HPDE6-E6E7 (cell line): ENCODE data around the gene ZNF462.
"Not testable (repeated sequence)": the region's sequence is repeated elsewhere in the genome, so short reads cannot be mapped to it uniquely, and the experiment has no call there.

Source experiments
- DNase-seq: peaks from one replicate; pipeline ENCODE4 v3.0.0; 2011; ENCODE audit warnings: missing footprints; ENCODE audit errors: extremely low spot score

The ZNF462 gene

DNA sequence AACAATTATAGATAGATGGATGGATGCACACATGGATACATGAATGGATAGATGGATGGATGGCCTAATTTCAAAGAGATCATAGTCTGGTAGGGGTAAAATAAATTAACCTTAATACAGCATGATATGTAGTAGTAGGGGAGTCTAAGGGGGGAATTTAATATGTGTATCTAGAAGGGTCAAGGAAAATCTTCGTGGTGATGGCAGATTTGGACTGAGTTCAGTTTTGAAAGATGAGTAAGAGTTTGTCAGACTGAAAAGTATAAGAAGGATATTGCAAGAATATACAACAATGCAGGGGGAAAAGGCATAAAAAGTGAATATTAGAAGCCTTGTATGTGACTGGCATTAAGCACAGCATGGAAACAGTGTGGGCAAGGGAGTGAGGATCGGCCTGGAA, 98.7 kb downstream of the ZNF462 start:
- DNase-seq = no peak

DNA sequence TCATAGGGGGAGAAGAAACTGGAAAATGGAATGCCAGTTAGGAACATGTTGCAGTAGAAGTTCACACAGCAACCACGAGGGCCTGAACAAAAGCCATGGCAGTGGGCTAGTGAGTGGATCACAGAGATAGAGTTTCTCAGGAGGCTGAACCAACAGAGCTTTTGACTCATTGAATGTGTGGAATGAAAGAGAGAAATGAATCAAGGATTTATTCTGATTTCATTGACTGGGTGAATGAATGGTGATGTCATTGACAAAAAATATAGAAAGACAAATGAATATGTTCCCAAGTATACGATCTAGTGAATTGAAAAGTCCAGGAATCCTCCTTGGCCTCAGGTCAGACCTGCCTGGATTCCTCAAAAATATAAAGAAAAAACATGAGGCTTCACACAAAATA, 99.2 kb downstream of the ZNF462 start:
- DNase-seq = no peak

DNA sequence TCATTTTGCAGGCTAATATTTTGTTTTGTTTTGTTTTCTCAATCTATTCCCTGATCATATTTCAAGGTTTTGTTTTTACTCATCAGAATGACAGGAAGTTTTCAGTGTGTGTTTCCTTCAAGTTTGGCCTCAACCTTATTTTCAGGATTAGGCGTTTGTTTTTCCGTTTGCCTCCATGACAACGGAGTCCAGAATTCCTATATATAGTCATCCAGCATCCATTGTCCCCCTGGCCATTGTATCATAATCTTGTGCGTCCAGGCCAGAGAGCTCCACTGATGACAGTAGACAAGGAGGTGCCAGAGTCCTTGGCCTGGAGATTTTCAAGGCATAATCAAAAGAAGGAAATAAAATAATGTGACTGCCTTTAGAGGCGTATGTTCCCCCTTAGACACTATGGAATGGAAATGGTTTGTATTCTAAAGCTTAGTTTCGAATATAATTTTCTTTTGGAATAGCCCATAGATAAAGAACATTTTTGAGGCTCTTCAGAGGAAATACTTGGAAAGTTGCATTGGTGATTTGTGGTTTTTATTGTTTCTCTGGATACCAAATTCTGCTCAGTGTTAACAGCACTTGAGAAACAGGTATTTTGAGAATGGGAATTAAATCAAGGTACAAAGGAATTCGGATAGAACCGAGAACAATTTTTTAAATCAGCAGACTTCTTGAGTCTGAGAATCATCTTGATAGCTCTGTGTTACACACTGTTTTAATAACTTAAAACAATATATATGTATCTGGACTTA, 99.8 kb downstream of the ZNF462 start:
- DNase-seq = no peak

GRCh38 chr9:106963684-106964083, 100.7 kb downstream of the ZNF462 start:
- DNase-seq = no peak

- no peak for DNase-seq
Observed at GRCh38 chr9:106964329-106964728, 101.4 kb downstream of the ZNF462 start.

DNA sequence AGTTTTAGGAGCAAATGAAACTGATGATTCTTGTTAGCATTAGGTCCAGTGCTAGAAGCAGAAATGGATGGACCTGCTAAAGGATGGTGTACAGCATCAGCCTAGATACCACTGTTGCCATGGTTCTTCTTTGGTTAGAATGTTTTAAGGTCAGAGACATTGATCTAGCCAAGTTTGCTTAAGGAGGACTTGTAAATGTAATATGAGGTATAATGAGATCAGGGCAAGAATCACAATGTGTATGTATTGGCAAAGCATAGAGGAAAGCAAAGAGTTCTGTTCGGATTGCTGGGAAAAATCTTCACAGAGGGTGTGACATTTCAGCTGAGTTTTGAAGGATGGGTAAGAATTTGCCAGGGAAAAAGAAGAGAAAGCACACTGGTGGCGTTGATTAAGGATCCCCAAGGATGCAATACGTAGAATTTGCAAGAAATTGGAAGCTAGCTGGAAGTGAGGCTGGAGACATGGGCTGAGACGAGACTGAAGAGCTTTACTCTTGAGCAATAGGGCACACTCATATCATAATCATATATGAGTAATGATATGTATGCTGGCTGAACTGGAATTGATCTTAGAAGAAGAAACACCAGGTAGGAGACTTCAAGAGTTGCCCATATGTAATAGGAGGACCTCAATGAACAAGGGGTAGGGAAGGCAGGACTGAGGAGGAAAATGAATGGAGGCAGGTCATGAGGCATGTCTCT, 102.0 kb downstream of the ZNF462 start:
- DNase-seq = peak; percentile 49

- DNase-seq = no peak
Observed at GRCh38 chr9:106966481-106966880, 103.5 kb downstream of the ZNF462 start.

GRCh38 chr9:106969696-106970095, 106.7 kb downstream of the ZNF462 start:
- no peak for DNase-seq

DNA sequence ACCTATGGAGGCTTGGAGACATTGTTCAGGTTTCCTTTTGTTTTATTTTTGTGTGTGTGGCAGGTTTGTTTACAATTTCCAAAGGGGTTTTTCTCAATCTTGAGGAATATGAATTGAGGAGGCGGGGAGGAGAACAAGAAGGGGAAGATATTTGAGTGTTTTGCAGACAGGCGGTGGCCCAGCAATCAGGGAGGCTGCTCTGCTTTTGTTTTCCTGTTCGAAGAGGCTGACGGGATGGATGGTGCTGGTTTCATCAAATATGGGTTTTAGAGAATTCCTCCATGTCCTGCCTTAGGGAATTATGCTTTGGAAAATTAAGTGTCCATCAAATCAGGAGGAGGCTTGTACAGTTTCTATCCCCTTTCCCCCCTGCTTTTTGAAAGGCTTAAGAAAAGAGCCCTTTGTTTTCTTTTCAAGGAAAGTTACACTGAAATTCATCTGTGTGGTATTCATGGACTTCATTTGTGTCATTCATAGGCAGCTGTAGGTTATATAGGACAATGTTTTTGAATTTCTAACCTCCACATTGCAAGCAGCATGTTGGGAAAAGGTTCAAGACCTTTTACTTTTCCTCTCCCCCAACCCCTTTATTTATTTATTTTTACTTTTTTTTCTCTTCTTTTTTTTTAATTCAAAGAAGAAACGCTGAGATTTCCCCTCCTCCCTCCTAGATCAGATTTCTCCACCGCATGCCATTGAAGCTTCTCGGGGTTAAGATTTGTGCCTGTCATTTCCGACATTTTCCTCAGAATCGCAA, 107.4 kb downstream of the ZNF462 start:
- DNase-seq = no peak

DNA sequence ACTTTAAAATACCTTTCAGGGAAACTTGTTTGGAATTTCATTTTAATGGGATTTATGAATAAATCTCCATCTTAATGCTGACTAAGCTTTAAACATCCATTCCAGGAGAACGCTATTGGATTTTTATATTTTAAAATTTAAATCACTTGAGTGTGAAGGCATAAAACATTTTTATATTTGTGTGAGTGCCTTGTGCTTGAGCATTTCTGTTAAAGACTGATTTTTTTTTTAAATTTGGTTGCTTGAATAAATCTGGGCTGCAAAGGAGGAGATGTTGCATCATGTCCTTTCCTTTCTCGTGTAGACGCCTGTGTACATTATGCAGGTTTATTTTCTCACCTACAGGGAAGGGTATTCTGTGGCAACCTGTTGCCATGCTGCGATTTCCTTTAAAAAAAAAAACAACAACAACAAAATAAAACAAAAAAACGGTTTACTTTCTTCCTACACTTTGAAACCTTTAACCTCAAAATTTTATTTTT, 108.1 kb downstream of the ZNF462 start:
- DNase-seq = no peak

DNA sequence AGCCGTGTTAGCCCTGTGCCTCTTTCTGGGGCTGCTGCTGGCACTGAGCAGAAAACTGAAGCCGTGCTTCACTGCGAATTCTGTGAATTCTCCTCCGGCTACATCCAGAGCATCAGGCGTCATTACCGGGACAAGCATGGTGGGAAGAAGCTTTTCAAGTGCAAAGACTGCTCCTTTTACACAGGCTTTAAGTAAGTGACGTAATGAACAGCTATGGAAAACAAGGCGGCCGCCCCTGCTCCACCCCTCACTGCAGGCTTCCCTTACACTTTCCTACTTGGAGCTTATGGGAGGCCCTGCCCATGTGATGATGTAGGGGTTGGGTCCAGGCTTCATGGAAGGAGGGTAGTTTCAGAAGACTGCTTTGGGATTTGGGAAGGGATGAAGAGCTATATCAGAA, 109.1 kb downstream of the ZNF462 start:
- DNase-seq = no peak

GRCh38 chr9:106974341-106974740, 111.4 kb downstream of the ZNF462 start:
- DNase-seq = no peak

DNA sequence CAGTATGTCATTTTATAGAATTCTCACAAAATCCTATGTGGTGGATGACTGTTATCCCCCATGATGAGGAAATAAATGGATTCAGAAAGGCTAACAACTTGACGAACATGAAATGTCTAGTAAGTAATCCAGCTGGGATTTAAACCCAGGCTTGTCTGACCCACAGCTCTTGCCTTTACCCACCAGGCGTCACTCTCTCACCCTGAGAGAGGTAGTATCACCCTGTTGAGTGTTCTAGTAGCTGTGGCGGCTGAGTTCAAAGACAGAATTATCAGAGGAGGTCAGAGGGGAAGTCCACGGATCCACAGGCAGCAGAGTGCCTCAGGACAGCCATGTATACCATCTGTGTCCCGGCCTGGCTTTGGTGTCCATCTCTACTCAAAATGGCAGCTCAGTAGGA, 113.8 kb downstream of the ZNF462 start:
- DNase-seq = no peak

DNA sequence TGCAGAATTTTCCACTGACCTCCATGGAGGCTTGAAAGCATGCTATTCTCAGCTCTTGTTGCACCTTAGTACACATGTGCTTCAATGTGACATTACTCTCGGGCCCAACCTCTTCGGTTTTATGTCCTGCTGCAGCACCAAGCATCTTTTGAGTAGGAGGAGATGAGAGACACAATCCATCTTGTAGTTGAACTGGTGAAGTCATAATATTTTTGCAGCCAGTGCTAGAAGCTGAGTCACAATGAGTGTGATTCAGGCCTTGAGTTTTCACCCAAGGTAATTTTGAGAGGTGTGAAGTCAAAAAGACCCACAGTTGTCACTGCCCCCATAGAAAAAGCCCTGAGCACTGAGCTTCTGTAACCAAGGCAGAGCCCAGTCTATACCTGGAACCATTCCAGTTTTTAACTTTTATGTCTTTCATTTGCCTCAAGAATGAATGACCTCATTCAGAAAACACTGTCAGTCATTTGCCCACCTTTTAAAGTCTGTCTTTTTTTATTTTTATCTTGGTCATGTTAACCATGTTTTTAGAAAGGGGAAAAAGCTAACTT, 117.7 kb downstream of the ZNF462 start:
- no peak for DNase-seq

- DNase-seq = no peak
Observed at GRCh38 chr9:106981396-106982287, 118.7 kb downstream of the ZNF462 start.

- no peak for DNase-seq
Observed at GRCh38 chr9:106982636-106983035, 119.7 kb downstream of the ZNF462 start.

- DNase-seq = no peak
Observed at GRCh38 chr9:106983346-106983745, 120.4 kb downstream of the ZNF462 start.

DNA sequence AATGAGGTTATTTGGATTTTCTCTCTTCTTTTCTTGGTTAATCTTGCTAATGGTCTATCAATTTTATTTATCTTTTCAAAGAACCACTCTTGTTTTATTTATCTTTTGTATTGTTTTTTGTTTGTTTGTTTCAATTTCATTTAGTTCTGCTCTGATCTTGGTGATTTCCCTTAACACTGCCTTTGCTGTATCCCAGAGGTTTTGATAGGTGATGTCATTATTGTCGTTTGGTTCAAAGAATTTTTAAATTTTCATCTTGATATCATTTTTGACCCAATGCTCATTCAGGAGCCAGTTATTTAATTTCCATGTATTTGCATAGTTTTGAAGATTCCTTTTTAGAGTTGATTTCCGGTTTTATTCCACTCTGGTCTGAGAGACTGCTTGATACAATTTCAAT, 126.9 kb downstream of the ZNF462 start:
- DNase-seq = not testable (repeated sequence)

DNA sequence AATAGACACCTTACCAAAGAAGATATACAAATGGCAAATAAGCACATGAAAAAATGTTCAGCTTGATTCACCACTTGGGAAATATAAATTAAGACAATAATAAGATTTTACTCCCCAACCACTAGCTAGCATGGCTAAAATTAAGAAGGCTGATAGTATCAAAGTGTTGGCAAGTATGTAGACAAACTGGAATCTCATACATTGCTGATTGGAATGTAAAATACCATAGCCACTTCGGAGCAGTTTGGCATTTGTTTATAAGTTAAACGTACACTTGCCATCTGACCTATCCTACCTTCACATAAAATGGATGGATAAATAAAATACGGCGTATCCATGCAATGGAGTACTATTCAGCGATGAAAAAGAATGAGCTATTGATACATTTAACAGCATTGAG, 129.2 kb downstream of the ZNF462 start:
- no peak for DNase-seq

GRCh38 chr9:106993603-106994002, 130.6 kb downstream of the ZNF462 start:
- DNase-seq = no peak

DNA sequence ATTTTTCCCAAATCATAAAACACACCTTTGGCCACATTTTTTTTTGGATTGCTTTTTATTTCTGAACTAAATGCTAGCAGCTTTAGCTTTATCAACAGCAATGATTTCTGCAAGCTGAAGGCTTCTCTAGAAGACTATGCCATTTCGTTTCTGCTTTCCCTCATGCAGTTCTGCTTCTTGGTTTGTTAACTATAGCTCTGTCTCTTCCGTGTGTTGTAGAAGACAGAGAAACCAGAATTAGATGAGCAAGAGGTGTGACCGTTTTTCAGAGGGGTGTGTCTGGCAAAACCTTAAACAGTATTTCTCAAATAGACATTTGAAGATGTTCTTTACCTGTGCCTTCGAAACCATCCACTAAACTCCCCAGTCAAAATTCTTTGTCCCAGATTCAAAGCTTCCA, 131.5 kb downstream of the ZNF462 start:
- DNase-seq = no peak
